AG10803 (cell line): ENCODE results near the gene CDC73.

Experiments
- DNase-seq: peaks from one replicate; pipeline ENCODE4 v3.0.0; 2010; ENCODE audit warnings: low read depth
- H3K4me3 ChIP-seq: 2 replicates; pipeline ENCODE4 v1.5.1; 2011; ENCODE audit warnings: mild to moderate bottlenecking, low read length, control low read depth
- TF ChIP-seq, protein P1 (sequence below): conservative IDR thresholded peaks from 2 replicates; pipeline ENCODE4 v1.5.1; 2011; ENCODE audit warnings: mild to moderate bottlenecking, low read length, control low read depth, inconsistent platforms

CDC73 gene

DNA sequence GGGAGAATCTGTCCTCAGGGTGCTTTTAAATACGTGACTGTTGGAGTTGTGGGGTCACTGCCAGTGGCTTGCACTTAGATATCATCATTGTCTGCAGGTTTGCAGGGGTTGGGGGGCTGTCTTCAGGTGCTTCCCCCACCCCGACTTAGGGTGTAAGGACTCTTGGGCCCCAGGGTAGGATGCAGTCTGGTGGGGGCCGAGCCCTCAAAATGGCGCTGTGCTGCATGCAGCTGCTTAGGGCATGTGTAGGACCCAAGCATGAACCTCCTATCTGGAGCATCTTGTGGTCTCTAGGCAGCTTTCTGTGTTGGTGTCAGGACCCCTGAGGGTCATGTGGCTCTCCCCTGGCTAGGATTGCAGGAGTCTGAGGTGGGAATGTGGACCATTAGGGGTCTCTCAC, 120.2 kb downstream of the CDC73 start:
- TF ChIP-seq, protein P1, sequence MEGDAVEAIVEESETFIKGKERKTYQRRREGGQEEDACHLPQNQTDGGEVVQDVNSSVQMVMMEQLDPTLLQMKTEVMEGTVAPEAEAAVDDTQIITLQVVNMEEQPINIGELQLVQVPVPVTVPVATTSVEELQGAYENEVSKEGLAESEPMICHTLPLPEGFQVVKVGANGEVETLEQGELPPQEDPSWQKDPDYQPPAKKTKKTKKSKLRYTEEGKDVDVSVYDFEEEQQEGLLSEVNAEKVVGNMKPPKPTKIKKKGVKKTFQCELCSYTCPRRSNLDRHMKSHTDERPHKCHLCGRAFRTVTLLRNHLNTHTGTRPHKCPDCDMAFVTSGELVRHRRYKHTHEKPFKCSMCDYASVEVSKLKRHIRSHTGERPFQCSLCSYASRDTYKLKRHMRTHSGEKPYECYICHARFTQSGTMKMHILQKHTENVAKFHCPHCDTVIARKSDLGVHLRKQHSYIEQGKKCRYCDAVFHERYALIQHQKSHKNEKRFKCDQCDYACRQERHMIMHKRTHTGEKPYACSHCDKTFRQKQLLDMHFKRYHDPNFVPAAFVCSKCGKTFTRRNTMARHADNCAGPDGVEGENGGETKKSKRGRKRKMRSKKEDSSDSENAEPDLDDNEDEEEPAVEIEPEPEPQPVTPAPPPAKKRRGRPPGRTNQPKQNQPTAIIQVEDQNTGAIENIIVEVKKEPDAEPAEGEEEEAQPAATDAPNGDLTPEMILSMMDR: no peak
- DNase-seq: no peak
- no peak overlapping the region for H3K4me3 ChIP-seq

GRCh38 chr1:193249187-193249586, 127.4 kb downstream of the CDC73 start:
- no peak for DNase-seq
- TF ChIP-seq, protein P1: no peak
- H3K4me3 ChIP-seq: no peak overlapping the region

- H3K4me3 ChIP-seq: no peak overlapping the region
- no peak for DNase-seq
- TF ChIP-seq, protein P1: no peak
Observed at GRCh38 chr1:193251950-193252349, 130.1 kb downstream of the CDC73 start.

DNA sequence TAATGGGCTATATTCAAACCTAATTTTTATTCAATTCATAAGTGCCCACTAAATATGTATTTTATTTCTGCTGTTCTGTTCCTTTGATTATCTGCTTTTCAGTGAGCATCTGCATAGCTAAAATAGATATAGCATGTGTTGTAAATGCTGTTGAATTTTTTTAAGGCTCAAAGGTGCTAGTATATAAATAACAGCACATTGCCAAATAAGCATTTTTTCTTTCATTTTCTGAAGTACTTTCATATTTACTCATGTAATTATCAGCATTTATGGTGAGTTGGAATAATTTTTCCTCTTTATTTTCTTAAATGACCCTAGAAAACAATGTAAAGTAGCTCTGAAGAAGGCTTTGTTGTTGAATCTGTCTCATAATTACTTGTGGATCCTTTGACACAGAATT, 134.2 kb downstream of the CDC73 start:
- TF ChIP-seq, protein P1: no peak
- no peak overlapping the region for H3K4me3 ChIP-seq
- no peak for DNase-seq

- H3K4me3 ChIP-seq: no peak overlapping the region
- TF ChIP-seq, protein P1: no peak
- no peak for DNase-seq
Observed at GRCh38 chr1:193259636-193260035, 137.8 kb downstream of the CDC73 start.

GRCh38 chr1:193260056-193260745, 138.4 kb downstream of the CDC73 start:
- H3K4me3 ChIP-seq: no peak overlapping the region
- no peak for DNase-seq
- TF ChIP-seq, protein P1: no peak

- TF ChIP-seq, protein P1: no peak
- H3K4me3 ChIP-seq: no peak overlapping the region
- DNase-seq: no peak
Observed at GRCh38 chr1:193260896-193261295, 139.1 kb downstream of the CDC73 start.
